AG10803 (cell line): ENCODE results near the gene SLC17A9.

Experiments used
- DNase-seq: peaks from one replicate; pipeline ENCODE4 v3.0.0; 2010; ENCODE audit warnings: low read depth
- H3K4me3 ChIP-seq: 2 replicates; pipeline ENCODE4 v1.5.1; 2011; ENCODE audit warnings: mild to moderate bottlenecking, low read length, control low read depth
- TF ChIP-seq, protein P1 (sequence below): conservative IDR thresholded peaks from 2 replicates; pipeline ENCODE4 v1.5.1; 2011; ENCODE audit warnings: mild to moderate bottlenecking, low read length, control low read depth, inconsistent platforms

SLC17A9 gene

DNA sequence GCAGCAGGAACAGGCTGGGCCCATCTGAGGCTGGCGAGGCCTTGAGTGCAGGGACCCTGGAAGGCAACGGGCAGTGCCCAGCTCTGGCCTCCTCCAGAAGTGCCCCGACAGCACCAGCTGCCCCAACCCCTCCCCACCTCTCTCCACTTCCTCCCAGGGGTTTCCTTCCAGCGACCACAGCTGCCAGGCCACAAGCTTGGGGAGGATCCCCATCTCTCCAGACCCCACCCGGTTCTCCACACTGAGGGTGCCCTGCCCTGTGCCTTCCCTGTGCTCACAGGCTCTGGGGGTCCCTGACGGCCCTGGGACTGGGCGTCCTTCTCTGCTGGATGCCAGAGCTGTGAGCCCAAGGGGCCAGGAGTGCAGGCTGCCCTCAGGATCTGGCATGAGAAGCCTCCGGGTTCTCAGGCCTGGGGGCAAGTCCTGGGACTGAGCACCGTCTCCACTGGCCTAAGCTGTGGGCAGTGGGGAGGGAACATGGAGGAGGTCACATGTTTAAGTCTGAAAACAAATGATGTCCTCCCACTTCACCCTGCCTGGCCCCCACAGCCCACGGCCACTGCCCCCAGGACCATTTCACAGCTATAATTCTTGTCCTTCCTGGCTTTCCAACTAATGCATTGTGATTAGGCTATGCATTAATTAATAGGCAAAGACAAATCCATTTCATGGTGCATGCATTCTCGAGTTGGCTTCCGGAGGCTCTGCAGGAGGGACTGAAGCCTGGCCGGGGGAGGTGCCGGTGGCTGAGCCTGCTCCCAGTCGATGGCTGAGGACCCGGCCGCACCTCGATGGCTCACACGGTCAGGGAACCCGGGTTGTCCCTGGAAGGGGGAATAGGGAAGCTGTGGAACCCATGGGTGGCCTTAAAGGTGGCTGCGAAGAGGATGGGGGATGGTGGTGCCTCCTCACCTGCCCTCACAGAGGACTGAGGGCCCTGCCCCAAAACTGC is 29.9 kb downstream of the SLC17A9 start:
- no peak overlapping the region for H3K4me3 ChIP-seq
- TF ChIP-seq, protein P1, sequence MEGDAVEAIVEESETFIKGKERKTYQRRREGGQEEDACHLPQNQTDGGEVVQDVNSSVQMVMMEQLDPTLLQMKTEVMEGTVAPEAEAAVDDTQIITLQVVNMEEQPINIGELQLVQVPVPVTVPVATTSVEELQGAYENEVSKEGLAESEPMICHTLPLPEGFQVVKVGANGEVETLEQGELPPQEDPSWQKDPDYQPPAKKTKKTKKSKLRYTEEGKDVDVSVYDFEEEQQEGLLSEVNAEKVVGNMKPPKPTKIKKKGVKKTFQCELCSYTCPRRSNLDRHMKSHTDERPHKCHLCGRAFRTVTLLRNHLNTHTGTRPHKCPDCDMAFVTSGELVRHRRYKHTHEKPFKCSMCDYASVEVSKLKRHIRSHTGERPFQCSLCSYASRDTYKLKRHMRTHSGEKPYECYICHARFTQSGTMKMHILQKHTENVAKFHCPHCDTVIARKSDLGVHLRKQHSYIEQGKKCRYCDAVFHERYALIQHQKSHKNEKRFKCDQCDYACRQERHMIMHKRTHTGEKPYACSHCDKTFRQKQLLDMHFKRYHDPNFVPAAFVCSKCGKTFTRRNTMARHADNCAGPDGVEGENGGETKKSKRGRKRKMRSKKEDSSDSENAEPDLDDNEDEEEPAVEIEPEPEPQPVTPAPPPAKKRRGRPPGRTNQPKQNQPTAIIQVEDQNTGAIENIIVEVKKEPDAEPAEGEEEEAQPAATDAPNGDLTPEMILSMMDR, result no peak
- DNase-seq, result no peak

DNA sequence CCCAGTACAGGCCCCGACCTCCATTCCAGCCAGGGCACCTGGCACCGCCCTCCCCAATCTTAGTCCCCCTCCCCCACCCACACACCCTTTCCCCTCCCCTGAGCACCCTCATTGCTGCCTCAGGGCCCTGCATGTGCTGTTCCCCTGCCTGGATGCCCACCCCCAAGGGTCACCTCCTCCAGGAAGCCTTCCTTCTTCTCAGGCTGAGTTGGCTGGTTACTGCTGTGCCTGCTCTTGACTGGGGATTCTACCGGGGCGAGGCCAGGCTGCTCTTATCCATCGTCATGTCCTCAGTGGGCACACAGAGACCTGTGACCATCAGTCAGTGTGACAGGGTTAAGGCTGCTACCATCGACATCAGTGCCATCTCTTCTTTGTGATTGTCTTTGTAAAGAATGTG is 30.7 kb downstream of the SLC17A9 start:
- DNase-seq, result no peak
- TF ChIP-seq, protein P1, result no peak
- H3K4me3 ChIP-seq, result no peak overlapping the region

DNA sequence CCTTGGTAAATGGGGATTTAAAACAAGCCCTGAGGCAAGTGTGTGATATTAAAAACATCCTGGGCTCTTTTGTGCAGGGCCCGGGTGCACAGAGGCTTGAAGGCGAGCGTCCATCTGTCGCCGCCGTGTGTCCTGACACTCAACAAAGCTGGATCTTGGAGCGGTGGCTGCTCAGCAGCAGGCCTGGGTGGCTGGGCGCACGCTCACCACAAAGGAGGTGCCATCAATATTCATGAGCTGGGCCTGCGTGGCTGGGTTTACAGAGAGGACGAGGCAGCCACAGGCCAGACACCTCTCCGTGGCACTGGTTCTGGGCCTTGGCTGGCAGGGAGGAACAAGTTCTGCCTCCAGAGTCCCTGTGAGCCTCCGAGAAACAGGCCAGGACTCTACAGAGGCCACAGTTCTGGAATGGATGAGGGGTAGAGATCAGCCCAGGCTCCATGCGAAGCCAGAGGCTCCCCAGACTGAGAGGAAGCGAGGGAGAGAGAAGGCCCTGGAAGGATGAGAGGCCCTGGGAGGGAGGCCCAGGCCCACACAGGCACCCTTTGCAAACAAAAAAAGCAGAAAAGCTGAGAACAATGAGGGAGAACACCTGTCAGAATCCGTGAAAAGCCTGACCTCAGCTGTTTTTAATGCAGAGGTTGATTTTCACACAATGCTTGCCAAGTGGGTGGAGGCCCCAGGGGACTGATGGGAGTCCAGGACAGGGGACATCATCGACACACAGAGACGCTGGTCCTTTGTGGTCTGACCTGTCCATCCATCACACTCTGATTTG is 32.3 kb downstream of the SLC17A9 start:
- DNase-seq, result no peak
- no peak overlapping the region for H3K4me3 ChIP-seq
- TF ChIP-seq, protein P1, result no peak

DNA sequence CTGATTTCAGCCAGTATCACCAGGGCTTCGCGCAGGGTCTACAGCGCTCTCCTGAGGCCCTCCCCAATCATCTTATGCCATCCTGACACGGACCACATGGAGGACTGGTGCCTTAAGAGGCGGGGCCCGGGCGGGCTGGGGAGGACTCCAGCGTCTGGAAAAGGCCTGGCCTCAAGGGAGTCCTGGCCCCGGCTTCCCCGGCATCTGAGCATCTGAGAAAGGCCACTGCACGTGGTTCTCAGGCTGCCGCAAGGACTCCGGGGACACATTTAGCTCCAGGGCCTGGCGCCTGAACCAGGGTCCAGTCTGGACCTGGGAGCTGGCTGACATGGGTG is 32.9 kb downstream of the SLC17A9 start:
- TF ChIP-seq, protein P1, result no peak
- no peak for DNase-seq
- H3K4me3 ChIP-seq, result no peak overlapping the region

DNA sequence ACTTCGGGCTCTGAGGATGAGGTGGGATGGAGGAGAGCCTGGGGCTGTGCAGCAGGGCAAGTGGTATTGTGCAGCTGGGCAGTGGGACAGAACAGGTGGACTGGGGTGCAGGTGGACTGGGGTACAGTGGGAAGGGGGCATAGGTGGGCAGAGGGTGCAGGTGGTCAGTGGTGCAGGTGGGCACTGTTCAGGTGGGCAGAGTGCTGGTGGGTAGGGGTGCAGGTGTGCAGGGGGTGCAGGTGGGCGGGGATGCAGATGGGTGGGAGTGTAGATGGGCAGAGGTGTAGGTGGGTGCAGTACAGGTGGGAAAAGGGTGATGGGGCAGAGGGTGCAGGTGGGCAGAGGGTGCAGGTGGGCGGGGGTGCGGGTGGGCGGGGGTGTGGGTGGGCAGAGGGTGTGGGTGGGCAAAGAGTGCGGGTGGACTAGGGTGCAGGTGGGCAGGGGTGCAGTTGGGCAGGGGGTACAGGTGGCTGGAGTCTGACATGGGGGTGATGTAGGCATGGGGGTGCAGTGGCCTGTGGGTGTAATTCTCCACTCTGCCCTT is 33.8 kb downstream of the SLC17A9 start:
- H3K4me3 ChIP-seq, result no peak overlapping the region
- TF ChIP-seq, protein P1, result no peak
- no peak for DNase-seq

DNA sequence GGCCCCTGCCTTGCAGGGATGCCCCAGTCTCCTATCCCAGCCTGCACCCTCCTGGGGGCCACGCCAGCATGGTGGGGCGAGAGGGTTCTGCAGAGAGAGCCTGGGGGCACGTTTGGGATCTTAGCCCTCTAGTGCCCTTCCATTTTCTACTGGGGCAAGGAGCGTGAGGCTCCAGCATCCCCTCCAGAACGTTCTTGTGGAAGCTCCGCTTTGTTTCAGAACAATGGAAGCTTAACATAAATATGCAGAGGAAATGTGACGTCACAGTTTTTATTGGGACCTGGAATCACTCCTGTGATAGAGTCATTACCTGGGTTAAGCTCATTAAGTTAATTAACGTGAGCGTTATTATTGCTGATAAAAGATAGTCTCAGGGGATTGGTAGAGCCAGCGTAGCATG is 34.6 kb downstream of the SLC17A9 start:
- TF ChIP-seq, protein P1, result no peak
- no peak overlapping the region for H3K4me3 ChIP-seq
- no peak for DNase-seq
